GM19043 (cell line): ENCODE results near the gene SLC7A6OS.
A peak's percentile ranks its signal among the peaks of the same experiment; 100 is the strongest.

Experiments
- ATAC-seq: cut with Tn5 transposase; IDR thresholded peaks from one replicate; pipeline ENCODE4 v1.9.1; 2021; ENCODE audit warnings: low read depth; ENCODE audit not compliant: unreplicated experiment

Gene SLC7A6OS

GRCh38 chr16:68283346-68283745 lies 27.4 kb downstream of the SLC7A6OS start:
- no peak for ATAC-seq

DNA sequence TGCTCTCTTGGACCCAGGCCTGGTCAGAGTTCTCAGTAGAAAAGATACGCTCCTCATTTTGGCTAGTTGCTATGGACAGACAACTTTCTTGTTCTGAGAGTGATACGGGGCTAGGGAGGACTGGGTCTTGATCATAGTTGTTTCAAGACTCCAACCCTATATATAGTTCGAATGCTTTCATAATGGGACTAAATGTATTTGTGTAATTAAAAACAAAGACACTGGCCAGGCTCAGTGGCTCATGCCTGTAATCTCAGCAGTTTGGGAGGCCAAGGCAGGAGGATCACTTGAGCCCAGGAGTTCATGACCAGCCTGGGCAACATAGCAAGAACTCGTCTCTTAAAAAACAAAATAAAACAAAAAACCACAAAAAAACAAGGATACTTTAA lies 28.7 kb downstream of the SLC7A6OS start:
- ATAC-seq: no peak

DNA sequence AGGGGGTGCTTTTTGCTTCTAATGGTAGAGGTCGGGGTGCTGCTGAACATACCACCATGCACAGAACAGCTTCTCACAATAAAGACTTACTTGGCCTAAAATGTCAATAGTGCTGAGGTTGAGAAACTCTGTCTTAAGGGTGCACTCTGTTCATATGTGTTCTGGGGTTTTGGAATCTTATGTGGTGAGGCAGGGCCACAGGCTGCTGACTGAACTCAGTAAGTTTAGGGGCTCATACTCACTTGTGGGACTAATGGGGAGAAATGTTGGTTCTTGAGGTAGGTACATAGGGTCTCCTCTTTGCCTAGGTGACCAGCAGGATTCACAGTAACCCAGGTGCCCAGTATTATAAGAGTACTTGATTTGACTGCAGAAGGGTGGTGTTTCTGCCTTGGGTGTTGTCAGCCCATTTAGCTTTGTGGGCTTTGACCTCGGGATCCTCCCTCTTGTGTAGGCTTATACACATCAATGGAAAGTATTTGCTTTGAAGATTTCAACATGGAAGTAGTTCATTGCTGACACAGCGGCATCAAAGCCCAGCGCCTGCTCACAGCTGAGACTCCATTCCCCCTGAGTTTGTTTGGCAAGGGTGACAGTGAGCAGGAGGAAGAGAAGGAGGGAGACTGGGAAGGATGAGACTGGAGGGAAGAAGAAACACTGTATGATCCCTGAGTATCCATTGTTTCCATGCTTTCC lies 29.2 kb downstream of the SLC7A6OS start:
- no peak for ATAC-seq

DNA sequence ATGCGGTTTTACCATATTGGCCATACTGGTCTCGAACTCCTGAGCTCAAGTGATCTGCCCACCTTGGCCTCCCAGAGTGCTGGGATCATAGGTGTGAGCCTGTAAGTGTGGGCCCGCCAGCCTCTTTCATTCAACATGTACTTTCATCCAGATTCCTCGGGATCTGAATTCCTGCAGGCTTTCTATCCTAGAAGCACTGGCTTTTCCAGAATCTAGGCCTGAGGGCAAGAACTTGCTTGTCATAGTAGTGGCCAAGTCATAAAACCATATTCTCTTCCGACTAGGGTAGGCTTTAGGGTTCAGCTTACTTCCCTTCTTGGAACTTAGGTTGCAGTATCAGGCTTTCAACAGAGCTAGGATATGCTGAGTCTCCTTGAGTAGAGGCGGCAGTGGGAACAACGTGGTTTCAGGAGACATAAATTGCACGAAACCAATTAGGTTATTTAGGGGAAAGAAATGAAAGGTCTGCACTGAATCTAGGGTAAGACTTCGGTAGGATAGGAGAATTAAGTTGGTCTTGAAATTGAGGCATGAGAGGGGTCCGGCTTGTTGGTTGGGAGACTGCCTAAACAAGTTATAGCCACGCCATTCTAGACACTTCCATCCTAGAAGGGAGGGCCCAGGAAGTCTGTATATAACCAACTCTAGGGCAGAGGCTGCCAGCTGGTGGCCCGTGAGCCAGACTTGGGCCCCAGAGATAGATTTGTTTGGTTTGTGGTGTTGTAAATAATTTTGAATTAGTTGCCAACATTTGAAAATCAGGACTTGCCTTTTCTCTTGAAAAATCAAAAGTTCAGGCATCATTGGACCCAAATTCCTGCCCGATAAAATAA lies 30.8 kb downstream of the SLC7A6OS start:
- no peak for ATAC-seq

- no peak for ATAC-seq
These were observed 34.5 kb downstream of the SLC7A6OS start for GRCh38 chr16:68276223-68276622.

DNA sequence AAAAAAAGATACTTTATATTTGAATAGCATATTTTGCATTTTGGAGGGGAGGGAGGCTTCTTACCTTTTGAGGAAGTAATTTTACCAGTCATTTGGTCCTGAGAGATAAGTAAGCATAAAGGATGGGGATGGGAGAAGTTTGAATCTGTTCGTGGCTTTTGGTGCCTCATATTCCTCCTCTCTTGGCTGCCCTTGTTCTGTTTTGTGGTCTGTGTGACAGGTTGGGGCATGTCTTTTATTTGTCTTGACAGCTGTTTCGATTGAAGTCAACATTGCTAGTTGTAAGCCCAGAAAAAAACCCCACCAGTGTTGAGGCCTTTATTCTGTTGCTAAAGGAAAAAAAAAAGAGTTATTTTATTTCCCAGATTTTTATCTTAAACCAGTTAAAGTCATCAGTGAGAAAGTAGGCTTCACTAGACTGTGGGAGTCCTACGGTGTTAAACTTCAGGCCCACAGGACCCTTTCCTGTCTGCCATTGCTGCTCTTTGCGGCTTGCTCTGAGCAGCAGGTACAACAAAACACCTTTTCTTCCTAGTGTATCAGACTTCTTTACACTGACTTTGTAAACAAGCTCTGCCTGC lies 35.0 kb downstream of the SLC7A6OS start:
- ATAC-seq: peak; percentile 68

DNA sequence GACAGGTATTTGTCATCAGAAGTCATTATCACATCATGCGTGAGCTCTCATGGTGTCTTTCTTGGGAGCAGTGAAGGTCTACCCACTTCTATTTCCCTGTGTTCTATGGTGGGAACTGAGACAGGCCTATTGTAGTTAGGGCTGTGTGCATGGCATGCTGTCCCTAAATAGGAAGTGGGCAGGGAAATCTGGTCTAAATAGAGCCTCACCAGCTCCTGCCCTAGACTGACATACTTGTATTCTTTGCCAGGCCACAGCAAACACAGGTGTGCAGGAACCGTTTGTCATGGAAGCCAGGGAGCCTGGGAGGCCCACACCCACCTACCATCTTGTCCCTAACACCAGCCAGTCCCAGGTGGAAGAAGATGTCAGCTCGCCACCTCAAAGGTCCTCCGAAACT lies 36.3 kb downstream of the SLC7A6OS start:
- no peak for ATAC-seq

- ATAC-seq: no peak
These were observed 36.9 kb downstream of the SLC7A6OS start for GRCh38 chr16:68273896-68274295.

DNA sequence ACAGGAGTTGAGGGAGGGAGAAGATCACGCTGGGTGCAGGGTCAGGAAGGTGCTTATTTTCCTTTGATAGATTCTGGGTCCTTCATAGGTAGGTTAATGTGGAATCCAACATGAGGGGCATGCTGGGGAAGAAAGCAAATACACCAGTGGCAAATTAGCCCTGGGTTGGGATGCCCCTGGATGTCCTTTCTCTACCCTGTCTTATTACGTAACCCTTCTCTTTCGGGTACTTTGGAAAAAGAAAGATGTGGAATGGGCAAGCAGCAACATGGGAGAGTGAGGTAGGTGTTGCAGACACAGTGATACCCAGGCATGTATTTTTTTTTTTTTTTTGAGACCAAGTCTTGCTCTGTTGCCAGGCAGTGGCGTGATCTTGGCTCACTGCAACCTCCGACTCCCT lies 37.3 kb downstream of the SLC7A6OS start:
- no peak for ATAC-seq

GRCh38 chr16:68272507-68273209 lies 38.1 kb downstream of the SLC7A6OS start:
- no peak for ATAC-seq

GRCh38 chr16:68270353-68270752 lies 40.4 kb downstream of the SLC7A6OS start:
- no peak for ATAC-seq

DNA sequence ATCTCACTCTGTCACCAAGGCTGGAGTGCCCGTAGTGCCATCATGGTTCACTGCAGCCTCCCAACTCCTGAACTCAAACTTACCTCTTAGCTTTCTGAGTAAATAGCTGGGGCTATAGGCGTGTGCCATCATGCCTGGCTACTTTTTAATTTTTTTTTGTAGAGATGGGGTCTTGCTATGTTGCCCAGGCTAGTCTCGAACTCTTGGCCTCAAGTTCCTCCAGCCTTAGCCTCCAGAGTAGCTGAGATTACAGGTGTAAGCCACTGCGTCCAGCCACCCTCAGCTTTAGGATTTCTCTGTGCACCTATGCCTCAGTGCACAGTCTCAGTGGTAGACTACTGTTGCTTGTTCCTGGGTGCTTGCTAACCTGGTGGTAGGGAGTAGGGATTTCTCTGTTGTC lies 41.0 kb downstream of the SLC7A6OS start:
- ATAC-seq: no peak

- no peak for ATAC-seq
These were observed 42.9 kb downstream of the SLC7A6OS start for GRCh38 chr16:68267612-68268405.

DNA sequence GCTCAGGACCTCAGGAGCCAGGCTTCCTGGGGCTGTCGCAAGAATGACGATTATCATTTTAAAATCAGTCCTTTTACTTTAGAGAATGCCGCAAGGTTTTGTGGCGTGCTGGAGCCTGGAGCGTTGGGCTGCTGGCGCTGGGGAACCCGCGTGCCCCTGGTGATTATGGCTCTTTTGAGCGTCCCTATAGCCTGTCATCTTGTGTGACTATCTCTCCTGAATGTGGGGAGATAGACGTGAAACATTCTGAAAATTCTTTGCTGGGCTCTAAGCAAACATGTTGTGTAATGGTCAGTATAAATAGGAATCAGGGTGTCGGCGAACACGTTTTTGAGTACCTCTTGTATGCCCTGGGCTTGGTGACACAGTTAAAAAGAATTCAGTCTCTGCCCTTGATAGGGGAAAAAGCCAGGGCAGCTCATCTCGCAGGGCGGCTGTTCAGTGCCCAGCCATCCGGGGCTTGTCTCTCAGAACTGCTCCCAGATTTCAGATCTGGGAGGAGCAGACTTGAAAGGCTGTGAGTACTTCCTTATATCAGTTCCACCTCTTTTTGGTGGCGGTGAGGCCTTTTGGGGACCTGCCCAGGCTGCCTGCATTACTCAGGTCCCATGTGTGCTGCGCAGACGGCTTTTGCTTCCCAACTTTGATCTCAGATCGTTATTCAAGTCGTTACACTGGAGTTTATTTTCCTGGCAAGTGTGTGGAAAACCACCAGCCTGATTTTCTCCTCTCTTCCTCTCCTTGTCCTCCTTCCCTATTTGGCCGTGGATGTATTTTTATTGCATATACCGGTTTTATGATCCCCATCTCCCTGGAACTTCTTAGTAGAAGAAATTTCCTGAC lies 45.4 kb downstream of the SLC7A6OS start:
- ATAC-seq: peak; percentile 4

- peak; percentile 48 for ATAC-seq
These were observed 46.3 kb downstream of the SLC7A6OS start, which contains the start of gene SLC7A6 for GRCh38 chr16:68264128-68265077. Gene SLC7A6, plus strand, starts transcription at chr16:68264526. Its CDS starts 10,201 bp downstream, at chr16:68274727.

DNA sequence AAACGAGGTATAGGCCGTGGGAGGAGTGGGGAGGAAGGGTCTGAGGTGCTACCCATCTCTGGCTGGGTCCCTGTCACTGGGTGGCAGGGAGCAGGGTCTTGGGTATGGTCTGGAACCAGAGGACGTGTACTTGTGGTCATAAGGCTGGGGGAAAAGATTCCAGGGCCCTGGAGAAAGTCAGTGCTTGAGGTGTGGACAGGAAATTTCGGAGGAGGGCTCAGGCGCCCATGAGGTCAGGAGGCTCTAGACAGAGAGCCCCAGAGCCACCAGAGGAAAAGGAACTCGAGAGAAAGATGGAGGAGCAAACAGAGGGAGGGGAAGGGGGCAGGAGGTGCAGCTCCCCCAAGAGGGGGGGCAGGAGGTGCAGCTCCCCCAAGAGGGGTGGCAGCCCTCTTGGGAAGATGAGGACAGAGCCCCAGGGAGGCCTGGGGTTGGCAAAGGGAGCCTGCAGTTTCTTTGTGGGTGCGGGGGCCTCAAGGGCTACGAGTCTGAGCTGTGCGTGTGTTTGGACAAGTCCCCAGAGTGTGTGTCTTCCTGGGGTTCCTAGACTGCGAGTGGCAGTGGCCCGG lies 47.1 kb downstream of the SLC7A6OS start:
- ATAC-seq: no peak

DNA sequence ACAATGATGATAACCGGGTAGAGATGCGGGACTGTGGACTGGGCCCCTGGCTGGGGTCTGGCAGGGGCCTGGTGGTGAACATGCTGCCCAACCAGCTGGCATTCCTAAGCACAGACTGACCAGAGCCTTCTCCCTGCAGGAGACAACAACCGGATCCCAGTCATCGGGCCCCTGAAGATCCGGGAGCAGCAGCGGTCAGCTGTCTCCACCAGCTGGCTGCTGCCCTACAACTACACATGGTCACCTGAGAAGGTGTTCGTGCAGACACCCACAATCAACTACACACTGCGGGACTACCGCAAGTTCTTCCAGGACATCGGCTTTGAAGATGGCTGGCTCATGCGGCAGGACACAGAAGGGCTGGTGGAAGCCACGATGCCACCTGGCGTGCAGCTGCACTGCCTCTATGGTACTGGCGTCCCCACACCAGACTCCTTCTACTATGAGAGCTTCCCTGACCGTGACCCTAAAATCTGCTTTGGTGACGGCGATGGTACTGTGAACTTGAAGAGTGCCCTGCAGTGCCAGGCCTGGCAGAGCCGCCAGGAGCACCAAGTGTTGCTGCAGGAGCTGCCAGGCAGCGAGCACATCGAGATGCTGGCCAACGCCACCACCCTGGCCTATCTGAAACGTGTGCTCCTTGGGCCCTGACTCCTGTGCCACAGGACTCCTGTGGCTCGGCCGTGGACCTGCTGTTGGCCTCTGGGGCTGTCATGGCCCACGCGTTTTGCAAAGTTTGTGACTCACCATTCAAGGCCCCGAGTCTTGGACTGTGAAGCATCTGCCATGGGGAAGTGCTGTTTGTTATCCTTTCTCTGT lies 51.5 kb downstream of the SLC7A6OS start:
- no peak for ATAC-seq
